Left ventricle myocardium inferior (tissue), 1 donor: ENCODE measurements around the gene TSNAXIP1. TPM values are rescaled to one million over a fixed set of nuclear protein-coding genes. Genes with fewer than 3 reads are reported as not detected.

Experiments used
- DNase-seq: peaks from one replicate; pipeline ENCODE4 v3.0.0-alpha.2; 2020
- H3K27ac ChIP-seq: fragments of 200-600 bp; replicated peaks from 2 replicates; pipeline ENCODE4 v1.8.0; 2021
- H3K27me3 ChIP-seq: fragments of 200-600 bp; 2 replicates; pipeline ENCODE4 v1.8.0; 2021; ENCODE audit warnings: low read depth
- H3K36me3 ChIP-seq: fragments of 200-600 bp; 2 replicates; pipeline ENCODE4 v1.8.0; 2021
- H3K4me1 ChIP-seq: fragments of 200-600 bp; 2 replicates; pipeline ENCODE4 v1.8.0; 2021
- H3K4me3 ChIP-seq: fragments of 200-600 bp; 2 replicates; pipeline ENCODE4 v1.8.0; 2021; ENCODE audit warnings: mild to moderate bottlenecking, moderate library complexity
- H3K9me3 ChIP-seq: fragments of 200-600 bp; replicated peaks from 2 replicates; pipeline ENCODE4 v1.8.0; 2021
- CTCF ChIP-seq: fragments of 200-600 bp; IDR thresholded peaks from 2 replicates; pipeline ENCODE4 v1.8.0; 2021; ENCODE audit warnings: antibody characterized with exemption, mild to moderate bottlenecking, borderline replicate concordance
- intact Hi-C: fragments of 100-400 bp; cut with micrococcal nuclease; formaldehyde crosslinking; loops from one replicate; pipeline ENCODE4 v1.11.0; 2022
- total RNA-seq: library from RNA; stranded (reverse); fragmentation: NEBNext Ultra II Directional; extraction: Animal tissue kit (Norgen Biotek cat#: 25700); gene quantifications from one replicate; pipeline ENCODE4 v1.2.1, GENCODE V29; 2021
- donor health status: DM: no; HTN: yes; CAD: no; lungs with severe emphysema.

TSNAXIP1 gene
- total RNA-seq, 1 donor from 2014 or later, result 0.49 TPM

GRCh38 chr16:67767953-67768352 is 38.7 kb upstream of the TSNAXIP1 start:
- H3K4me3 ChIP-seq, result no peak overlapping the region
- intact Hi-C loops, result no loop called here
- peaks cover 18% of the 10 kb centered on the region for H3K36me3 ChIP-seq
- peaks cover 14% of the 10 kb centered on the region for H3K4me1 ChIP-seq
- H3K27me3 ChIP-seq, result no peaks in the 10 kb centered on the region
- no peak overlapping the region for H3K27ac ChIP-seq
- no peaks in the 10 kb centered on the region for H3K9me3 ChIP-seq
- TF ChIP-seq CTCF, result no peak
- DNase-seq, result no peak

GRCh38 chr16:67770346-67770991 is 36.2 kb upstream of the TSNAXIP1 start:
- no peaks in the 10 kb centered on the region for H3K27me3 ChIP-seq
- H3K4me1 ChIP-seq, result peaks cover 31% of the 10 kb centered on the region
- no peak for DNase-seq
- no peak for TF ChIP-seq CTCF
- H3K36me3 ChIP-seq, result peaks cover 15% of the 10 kb centered on the region
- H3K4me3 ChIP-seq, result no peak overlapping the region
- H3K27ac ChIP-seq, result no peak overlapping the region
- H3K9me3 ChIP-seq, result no peaks in the 10 kb centered on the region
- intact Hi-C loops, result no loop called here

GRCh38 chr16:67773099-67773498 is 33.6 kb upstream of the TSNAXIP1 start:
- intact Hi-C loops, result no loop called here
- Histone ChIP-seq H3K4me3 (no peak overlapping the region), H3K27ac (peak overlapping the region; percentile 61), H3K36me3 (peaks cover 15% of the 10 kb centered on the region), H3K4me1 (peaks cover 26% of the 10 kb centered on the region), H3K27me3 (no peaks in the 10 kb centered on the region), H3K9me3 (no peaks in the 10 kb centered on the region)
- peak; percentile 23 for DNase-seq
- no peak for TF ChIP-seq CTCF

- H3K36me3 ChIP-seq, result peaks cover 15% of the 10 kb centered on the region
- H3K27me3 ChIP-seq, result no peaks in the 10 kb centered on the region
- DNase-seq, result peak; percentile 17
- H3K4me3 ChIP-seq, result no peak overlapping the region
- H3K4me1 ChIP-seq, result peaks cover 27% of the 10 kb centered on the region
- intact Hi-C loops, result no loop called here
- H3K27ac ChIP-seq, result peak overlapping the region; percentile 61
- TF ChIP-seq CTCF, result no peak
- H3K9me3 ChIP-seq, result no peaks in the 10 kb centered on the region
These were observed 32.9 kb upstream of the TSNAXIP1 start for GRCh38 chr16:67773569-67774456.

GRCh38 chr16:67774457-67774853 is 32.2 kb upstream of the TSNAXIP1 start:
- H3K27me3 ChIP-seq, result no peaks in the 10 kb centered on the region
- intact Hi-C loops, result no loop called here
- DNase-seq, result no peak
- H3K9me3 ChIP-seq, result no peaks in the 10 kb centered on the region
- no peak overlapping the region for H3K27ac ChIP-seq
- H3K36me3 ChIP-seq, result peaks cover 15% of the 10 kb centered on the region
- H3K4me1 ChIP-seq, result peaks cover 33% of the 10 kb centered on the region
- no peak for TF ChIP-seq CTCF
- no peak overlapping the region for H3K4me3 ChIP-seq
